GM21528 (cell line): ENCODE results near the gene TBX10.
"Not testable (repeated sequence)": the region's sequence is repeated elsewhere in the genome, so short reads cannot be mapped to it uniquely, and the experiment has no call there.

Experiments used
- ATAC-seq: cut with Tn5 transposase; IDR thresholded peaks from one replicate; pipeline ENCODE4 v1.9.1; 2021; ENCODE audit warnings: mild to moderate bottlenecking, moderate library complexity; ENCODE audit not compliant: unreplicated experiment, low FRiP score

Gene TBX10

DNA sequence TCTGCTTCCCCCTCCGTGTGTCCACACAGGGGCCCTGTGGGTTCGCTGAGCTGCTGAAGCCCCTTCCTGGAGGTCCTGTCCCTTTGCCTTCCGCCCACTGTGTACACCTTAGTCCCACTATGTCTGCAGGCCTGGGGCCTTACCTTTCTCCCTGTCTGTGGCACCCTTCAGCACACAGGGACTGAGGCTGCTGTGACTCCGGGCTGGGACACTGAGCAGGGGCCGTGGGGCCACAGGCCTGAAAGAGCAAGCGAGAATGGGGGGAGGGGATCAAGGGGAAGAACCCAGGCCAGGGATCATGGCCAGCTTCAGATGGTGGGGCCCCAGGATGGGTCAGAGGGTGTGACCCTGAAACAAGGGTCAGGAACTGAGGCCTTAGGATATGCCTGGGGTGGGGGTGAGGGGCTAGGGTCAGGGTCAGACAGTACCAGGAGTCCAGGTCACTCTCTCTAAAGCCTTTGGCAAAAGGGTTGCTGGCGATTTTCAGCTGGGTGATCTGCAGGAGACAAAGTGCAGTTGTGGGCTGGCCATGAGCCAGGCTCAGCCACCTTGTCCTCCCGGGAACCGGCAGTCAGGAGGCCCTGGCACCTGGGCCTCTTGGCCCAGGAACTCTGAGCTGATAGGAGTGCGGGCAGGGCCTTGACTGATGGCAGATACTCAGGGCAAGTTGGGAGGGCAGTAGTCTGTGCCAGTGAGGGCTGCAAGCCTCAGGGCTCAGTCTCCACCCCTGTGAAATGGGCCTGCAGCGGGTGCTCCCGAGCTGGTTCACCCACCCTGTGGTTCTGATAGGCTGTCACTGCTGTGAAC lies 7.2 kb downstream of the TBX10 start:
- ATAC-seq = no peak

DNA sequence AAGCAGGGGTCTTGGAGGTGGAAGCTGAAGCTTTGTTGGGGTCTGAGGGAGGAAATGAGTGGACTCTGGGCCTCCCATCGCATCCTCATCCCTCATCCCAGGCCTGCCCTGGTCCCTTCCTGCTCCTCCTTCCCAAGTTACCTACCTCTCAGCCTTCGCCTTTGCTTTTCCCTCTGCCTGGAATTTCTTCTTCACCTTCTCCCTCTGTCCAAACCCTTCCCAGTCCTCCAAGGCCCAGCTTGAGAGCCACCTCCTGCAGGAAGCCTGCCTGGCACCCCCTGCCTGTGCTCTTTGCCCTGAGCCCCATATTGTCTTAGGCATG lies 7.7 kb downstream of the TBX10 start:
- ATAC-seq = no peak

DNA sequence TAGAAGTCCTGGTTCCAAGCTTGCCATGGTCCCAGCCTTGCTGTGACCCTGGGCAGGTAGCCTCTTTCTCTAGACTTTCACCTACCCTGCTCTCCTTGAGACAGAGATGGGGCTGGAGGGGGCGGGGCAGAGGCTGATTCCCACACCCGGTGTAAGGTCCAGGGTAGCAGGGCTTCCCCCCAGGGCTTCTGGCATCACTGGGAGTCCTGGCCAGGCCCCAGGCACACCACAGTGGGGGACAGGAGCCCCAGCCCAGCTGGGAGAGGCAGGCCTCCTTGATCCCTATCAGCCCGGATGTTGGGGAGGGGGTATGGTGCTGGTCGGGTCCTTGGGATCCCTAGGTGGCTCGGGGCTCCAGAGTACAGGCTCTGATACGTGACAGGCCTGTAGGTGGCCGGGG lies 8.2 kb downstream of the TBX10 start:
- no peak for ATAC-seq

DNA sequence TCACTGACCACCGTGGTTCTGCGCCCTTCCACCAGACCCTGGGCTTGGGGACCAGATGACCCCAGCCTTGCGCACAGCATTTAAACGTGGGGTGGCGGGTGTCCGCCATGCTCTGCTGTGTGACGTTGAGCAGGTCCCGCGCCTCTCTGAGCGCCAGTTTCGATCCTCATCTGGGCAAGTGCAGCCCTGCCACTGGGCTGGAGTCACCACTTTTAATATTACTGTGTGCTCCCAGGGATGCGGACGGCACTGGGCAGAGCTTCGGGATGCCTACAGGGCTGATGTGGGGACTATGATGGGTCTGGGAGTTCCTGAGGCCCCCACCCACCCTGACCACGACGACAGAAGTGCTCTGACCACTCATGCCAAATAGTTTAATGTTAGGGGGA lies 8.6 kb downstream of the TBX10 start:
- ATAC-seq = no peak

DNA sequence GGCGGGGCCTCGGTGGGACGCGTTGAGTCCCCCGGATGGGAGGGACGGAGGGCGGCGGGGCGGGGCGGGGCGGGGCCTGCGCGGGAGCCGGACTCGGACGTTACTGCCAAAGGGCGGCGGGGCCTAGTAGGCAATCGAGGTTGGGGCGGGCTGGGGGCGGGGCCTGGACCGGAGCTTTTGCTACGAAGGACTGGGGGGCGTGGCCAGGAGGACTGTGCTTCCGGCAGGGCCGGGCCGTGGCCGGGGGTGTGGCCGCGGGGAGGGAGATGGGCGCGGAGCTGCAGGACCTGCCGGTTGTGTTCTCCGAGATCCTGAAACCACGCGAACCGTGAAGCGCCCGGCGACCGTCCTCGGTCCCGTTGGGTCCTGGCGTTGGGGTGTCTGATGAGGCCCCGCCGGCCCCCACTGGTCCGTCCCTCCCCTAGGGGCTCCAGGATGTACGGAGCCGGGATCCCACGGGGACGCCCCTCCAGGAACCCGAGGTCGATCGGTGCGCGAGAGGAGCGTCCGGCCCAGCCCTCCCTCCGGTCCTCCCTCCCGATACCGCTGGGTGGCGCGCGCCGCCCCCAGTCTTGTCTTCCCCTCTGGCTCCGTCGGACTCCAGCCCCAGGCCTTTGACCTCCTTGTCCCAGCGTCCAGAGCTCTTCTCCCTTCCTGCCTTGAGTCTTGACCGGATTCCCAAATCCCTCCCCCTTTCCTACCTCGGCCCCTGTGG lies 9.2 kb downstream of the TBX10 start:
- ATAC-seq = peak; percentile 58

DNA sequence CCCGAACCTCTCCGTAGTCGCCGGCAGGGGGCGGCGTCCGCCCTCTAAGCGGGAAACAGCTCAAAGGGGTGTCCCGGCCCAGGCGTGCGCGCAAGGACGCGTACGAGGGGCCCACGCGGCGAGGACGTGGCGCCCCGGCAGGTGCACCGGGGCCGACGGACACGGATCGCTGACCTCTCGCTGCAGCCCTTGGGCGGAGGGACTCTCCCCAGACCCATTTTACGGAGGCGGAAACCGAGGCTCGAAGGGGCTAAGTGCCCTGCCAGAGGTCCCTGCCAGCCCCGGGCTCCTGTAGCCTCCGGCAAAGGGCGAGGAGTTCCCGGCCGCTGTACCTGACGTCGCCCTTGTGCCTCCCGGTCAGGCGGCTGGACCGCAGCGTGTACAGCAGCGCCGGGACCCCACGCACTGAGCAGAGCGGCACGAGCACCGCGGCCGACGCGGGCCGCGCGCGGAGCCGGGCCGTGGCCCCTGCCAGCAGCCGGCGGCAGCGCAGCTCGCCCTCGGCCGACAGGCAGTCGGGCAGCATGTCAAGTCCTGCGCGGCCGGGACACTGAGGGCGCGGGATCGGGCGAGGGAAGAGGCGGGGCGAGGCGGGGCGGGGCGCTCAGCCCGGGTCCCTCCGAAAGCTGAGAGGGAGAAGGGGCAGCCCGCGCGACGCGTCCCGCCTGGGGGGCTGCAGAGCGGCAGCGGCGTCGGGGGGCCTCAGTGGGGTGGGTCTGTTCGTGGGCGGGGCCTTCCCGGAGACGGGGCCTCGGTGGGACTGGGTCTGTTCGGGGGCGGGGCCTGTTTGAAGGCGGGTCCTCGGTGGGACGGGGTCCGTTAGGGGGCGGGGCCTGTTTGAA lies 10.0 kb downstream of the TBX10 start, which contains the start of gene NUDT8:
TSS of gene NUDT8 (minus strand) at position 552 of the 842 bp plus-strand sequence. CDS start at position 526, 26 bp downstream.
- peak; percentile 45 for ATAC-seq

DNA sequence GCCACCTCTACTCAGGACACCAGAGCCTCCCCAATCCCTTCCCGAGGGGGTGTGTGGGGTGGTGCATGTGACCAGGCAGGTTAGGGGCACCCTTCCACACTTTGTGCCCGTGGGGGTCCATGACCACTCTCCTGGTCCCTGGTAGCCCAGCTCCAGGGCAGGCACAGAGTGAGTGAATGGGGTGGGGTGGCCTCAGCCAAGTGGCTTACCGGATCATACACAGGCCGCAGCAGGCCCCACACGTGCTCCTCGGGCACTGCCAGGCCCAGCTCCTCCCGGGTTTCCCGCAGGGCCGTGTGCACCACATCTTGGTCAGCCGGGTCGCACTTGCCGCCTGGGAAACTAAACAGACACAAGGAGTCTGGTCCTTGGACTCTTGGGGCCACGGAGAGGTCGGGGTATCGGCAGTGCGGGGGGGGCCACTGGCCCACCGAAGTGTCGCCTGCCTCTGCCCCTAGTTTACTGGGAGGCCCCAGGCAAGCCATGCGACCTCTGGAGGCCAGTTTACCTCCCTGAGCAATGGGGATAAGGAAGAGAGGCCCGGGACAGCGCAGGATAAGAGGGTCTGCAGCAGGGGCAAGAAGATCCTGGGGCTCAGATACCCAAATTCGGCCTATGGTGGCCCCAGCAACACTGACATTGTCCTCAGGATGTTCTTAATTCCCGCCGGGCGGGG lies 10.7 kb downstream of the TBX10 start:
- ATAC-seq = no peak

DNA sequence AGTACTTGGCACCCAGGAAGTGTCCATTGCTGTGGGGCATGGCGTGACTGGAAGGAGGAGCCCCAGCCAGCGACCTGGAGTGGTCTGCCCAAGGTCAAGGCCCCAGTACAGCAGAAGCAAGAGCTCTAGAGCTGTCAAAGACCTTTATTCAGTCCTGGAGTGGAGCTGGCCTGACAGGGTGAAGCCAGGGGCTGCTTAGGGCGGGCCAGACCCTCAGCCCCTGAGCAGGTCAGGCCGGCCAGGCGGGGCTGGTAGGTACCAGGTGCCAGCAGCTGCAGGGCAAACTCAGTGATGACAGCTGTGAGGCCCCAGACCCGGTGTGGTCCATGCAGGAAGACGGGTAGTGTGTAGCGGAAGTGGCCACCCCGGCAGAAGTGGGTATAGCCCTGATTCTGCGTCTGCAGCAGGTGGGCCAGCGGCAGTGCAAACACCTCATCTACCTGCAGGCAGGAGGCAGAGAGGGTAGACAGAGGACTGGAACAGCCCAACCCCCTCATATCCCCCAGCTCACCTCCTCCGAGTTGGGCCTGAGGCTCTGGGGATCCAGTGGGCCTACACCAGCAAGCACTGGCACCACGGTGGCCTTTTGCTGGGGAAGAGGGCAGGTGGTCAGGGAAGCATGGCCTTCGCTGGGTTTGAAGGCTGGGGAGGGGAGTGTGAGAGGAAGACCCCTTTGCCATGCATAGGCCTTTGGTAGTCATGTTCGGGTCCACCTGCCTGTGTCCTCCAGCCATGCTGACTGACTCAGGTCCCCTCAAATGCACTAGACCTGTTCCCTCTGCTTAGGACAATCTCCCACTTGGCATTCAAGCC lies 11.5 kb downstream of the TBX10 start:
- no peak for ATAC-seq

DNA sequence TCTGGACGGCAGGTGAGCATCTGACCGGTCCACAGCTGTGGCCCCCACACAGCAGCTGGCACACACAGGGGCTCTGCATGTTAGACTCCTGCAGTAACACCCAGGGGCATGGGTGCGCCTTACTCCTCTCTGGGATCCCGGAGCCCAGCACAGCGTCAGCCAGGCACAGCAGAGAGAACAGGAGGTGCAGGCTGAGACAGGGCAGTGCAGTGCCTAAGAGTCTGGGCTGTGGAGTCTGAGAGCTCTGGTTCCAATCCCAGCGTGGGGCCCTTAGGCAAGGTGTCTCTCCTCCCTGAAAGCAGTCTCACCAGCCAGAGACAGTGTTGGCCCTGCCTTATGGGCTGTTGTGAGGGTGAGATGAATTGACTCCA lies 12.1 kb downstream of the TBX10 start:
- no peak for ATAC-seq

DNA sequence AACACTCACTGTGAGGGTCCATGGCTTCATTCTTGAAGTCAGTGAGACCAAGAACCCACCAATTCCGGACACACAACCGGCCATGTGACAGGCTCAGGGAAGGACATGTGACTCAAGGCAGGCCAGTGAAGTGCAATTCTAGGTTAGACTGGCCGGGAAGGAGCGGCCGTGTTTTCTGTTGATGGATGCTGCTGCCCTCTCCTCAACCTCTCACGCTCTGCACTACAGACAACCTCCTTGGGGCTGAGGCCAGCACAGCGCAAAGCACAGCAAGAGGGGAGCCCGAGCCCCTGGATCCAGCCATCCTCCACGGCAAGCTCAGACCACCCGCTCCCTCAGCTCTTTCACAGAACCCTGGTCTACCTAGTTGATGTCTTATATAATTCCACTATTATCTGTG lies 12.6 kb downstream of the TBX10 start:
- no peak for ATAC-seq

DNA sequence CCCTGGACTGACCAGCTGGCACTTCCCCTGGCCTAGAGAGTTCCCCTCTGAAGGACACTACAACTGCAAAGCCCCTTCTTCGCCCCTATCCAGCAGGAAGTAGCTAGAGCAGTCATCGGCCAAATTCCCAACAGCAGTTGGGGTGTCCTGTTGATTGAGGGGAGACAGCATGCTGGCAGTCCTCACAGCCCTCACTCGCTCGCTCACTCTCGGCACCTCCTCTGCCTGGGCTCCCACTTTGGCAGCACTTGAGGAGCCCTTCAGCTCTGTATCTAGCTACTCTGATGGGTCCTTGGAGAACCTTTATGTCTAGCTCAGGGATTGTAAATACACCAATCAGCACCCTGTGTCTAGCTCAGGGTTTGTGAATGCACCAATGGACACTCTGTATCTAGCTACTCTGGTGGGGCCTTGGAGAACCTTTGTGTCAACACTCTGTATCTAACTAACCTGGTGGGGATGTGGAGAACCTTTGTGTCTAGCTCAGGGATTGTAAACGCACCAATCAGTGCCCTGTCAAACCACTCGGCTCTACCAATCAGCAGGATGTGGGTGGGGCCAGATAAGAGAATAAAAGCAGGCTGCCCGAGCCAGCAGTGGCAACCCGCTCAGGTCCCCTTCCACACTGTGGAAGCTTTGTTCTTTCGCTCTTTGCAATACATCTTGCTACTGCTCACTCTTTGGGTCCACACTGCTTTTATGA lies 13.3 kb downstream of the TBX10 start:
- not testable (repeated sequence) for ATAC-seq

DNA sequence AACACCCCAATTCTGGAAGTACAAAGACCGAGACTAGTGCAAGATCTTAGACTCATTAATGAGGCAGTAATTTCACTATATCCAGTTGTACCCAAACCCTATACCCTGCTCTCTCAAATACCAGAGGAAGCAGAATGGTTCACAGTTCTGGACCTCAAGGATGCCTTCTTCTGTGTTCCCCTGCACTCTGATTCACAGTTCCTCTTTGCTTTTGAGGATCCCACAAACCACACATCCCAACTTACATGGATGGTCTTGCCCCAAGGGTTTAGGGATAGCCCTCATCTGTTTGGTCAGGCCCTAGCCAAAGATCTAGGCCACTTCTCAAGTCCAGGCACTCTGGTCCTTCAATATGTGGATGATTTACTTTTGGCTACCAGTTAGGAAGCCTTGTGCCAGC lies 15.8 kb downstream of the TBX10 start:
- not testable (repeated sequence) for ATAC-seq

DNA sequence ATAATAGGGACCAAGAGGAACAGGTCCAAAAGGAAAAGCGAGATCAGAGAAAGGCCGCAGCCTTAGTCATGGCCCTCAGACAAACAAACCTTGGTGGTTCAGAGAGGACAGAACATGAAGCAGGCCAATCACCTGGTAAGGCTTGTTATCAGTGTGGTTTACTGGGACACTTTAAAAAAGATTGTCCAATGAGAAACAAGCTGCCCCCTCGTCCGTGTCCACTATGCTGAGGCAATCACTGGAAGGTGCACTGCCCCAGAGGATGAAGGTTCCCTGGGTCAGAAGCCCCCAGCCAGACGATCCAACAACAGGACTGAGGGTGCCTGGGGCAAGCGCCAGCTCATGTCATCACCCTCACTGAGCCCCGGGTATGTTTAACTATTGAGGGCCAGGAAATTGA lies 16.7 kb downstream of the TBX10 start:
- not testable (repeated sequence) for ATAC-seq

DNA sequence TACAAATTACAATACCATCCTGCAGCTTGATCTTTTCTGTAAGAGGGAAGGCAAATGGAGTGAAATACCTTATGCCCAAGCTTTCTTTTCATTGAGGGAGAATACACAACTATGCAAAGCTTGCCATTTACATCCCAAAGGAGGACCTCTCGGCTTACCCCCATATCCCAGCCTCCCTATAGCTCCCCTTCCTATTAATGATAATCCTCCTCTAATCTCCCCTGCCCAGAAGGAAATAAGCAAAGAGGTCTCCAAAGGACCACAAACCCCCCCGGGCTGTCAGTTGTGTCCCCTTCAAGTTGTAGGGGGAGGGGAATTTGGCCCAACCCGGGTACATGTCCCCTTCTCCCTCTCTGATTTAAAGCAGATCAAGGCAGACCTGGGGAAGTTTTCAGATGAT lies 17.6 kb downstream of the TBX10 start:
- not testable (repeated sequence) for ATAC-seq

DNA sequence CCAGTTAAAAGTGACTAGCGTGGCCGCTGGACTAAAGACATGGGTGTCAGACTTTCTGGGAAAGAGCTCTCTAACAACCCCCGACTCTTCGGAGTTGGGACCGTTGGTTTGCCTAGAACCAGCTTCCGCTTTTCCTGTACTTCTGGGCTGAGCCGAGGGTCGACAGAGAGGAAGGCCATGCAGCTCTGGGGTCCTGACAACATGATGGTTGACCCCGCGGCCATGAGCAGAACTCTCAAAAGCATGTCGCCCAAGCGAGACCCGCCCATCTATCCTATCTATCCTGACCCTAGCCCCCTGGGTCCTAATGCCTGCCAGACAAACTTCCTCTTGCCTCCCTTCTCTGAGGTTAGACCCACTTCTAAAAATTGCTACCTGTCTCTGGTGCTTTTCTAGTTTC lies 18.9 kb downstream of the TBX10 start:
- not testable (repeated sequence) for ATAC-seq

DNA sequence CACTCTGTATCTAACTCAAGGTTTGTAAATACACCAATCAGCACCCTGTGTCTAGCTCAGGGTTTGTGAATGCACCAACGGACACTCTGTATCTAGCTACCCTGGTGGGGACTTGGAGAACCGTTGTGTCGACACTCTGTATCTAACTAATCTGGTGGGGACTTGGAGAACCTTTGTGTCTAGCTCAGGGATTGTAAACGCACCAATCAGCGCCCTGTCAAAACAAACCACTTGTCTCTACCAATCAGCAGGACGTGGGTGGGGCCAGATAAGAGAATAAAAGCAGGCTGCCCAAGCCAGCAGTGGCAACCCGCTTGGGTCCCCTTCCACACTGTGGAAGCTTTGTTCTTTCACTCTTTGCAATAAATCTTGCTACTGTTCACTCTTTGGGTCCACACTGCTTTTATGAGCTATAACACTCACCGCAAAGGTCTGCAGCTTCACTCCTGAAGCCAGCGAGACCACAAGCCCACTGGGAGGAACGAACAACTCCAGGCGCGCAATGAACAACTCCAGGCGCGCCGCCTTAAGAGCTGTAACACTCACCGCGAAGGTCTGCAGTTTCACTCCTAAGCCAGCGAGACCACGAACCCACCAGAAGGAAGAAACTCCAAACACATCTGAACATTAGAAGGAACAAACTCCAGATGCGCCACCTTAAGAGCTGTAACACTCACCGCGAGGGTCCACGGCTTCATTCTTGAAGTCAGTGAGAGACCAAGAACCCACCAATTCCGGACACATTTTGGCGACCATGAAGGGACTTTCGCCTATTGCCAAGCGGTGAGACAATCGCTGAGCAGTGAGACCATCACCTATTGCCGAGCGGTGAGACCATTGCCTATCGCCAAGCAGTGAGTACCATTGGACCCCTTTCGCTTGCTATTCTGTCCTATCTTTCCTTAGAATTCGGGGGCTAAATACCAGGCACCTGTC lies 19.6 kb downstream of the TBX10 start:
- not testable (repeated sequence) for ATAC-seq

DNA sequence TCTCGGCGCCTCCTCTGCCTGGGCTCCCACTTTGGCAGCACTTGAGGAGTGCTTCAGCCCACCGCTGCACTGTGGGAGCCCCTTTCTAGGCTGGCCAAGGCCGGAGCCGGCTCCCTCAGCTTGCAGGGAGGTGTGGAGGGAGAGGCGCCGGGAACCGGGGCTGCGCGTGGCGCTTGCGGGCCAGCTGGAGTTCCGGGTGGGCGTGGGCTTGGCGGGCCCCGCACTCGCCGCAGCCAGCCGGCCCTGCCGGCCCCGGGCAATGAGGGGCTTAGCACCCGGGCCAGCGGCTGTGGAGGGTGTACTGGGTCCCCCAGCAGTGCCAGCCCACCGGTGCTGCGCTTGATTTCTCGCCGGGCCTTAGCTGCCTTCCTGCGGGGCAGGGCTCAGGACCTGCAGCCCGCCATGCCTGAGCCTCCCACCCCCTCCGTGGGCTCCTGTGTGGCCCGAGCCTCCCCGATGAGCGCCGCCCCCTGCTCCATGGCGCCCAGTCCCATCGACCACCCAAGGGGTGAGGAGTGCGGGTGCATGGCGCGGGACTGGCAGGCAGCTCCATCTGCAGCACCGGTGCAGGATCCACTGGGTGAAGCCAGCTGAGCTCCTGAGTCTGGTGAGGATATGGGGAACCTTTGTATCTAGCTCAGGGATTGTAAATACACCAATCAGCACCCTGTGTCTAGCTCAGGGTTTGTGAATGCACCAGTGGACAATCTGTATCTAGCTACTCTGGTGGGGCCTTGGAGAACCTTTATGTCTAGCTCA lies 20.5 kb downstream of the TBX10 start:
- not testable (repeated sequence) for ATAC-seq
